GM19193 (cell line): ENCODE measurements around the gene CFAP92.

Source experiments
- POLR2A ChIP-seq: IDR thresholded peaks from 4 replicates; pipeline ENCODE4 v1.6.1; 2011; ENCODE audit not compliant: insufficient read depth, insufficient read length; ENCODE audit errors: extremely low read depth

Gene CFAP92

GRCh38 chr3:128922804-128923459 lies 70.9 kb downstream of the CFAP92 start:
- no peak for TF ChIP-seq POLR2A

GRCh38 chr3:128919988-128920387 lies 73.9 kb downstream of the CFAP92 start:
- no peak for TF ChIP-seq POLR2A

GRCh38 chr3:128917291-128917690 lies 76.6 kb downstream of the CFAP92 start:
- TF ChIP-seq POLR2A, result no peak

GRCh38 chr3:128914966-128915645 lies 78.8 kb downstream of the CFAP92 start:
- no peak for TF ChIP-seq POLR2A

- no peak for TF ChIP-seq POLR2A
Measured at GRCh38 chr3:128911911-128912310, 82.0 kb downstream of the CFAP92 start.

- no peak for TF ChIP-seq POLR2A
Measured at GRCh38 chr3:128910006-128910405, 83.9 kb downstream of the CFAP92 start.

- TF ChIP-seq POLR2A, result no peak
Measured at GRCh38 chr3:128908951-128909350, 84.9 kb downstream of the CFAP92 start.

GRCh38 chr3:128907706-128908445 lies 86.0 kb downstream of the CFAP92 start:
- TF ChIP-seq POLR2A, result no peak

GRCh38 chr3:128906804-128907525 lies 86.9 kb downstream of the CFAP92 start:
- no peak for TF ChIP-seq POLR2A

GRCh38 chr3:128906031-128906803 lies 87.7 kb downstream of the CFAP92 start:
- no peak for TF ChIP-seq POLR2A

GRCh38 chr3:128903501-128903900 lies 90.4 kb downstream of the CFAP92 start:
- TF ChIP-seq POLR2A, result no peak

- no peak for TF ChIP-seq POLR2A
Measured at GRCh38 chr3:128902426-128902825, 91.5 kb downstream of the CFAP92 start.

GRCh38 chr3:128895843-128896697 lies 97.8 kb downstream of the CFAP92 start:
- no peak for TF ChIP-seq POLR2A
